K562 (cell line): Measurements from ENCODE around the gene CACNB2.

Experiments
- DNMT1 ChIP-seq: fragments of 450-650 bp; IDR thresholded peaks from 2 replicates; pipeline ENCODE4 v1.6.1; 2016; ENCODE audit warnings: antibody characterized with exemption, mild to moderate bottlenecking
- EZH2 ChIP-seq: IDR thresholded peaks from 2 replicates; pipeline ENCODE4 v1.6.1; 2012; ENCODE audit warnings: low read depth, mild to moderate bottlenecking, inconsistent platforms, low read length, borderline replicate concordance
- KDM4B ChIP-seq, 2 experiments: fragments of 450-650 bp in 1 of 2; sonication (generic) in 1 of 2; IDR thresholded peaks; 2 replicates each; pipeline ENCODE4 v1.6.1; 2016 to 2017; ENCODE audit warnings: borderline replicate concordance in 2 of 2, antibody characterized with exemption in 1 of 2, low read depth in 1 of 2, mild to moderate bottlenecking in 1 of 2
- MEIS2 ChIP-seq: fragments of 450-650 bp; IDR thresholded peaks from 2 replicates; pipeline ENCODE4 v1.6.1; 2014; ENCODE audit warnings: mild to moderate bottlenecking; ENCODE audit not compliant: partially characterized antibody
- NFE2L1 ChIP-seq: fragments of 450-650 bp; IDR thresholded peaks from 2 replicates; pipeline ENCODE4 v1.6.1; 2016; ENCODE audit warnings: missing genetic modification characterization, low read depth, mild to moderate bottlenecking, missing compliant biosample characterization, moderate library complexity, borderline replicate concordance
- TCF7 ChIP-seq: sonication (generic); IDR thresholded peaks from 2 replicates; pipeline ENCODE4 v1.6.1; 2016; ENCODE audit warnings: antibody characterized with exemption, borderline replicate concordance
- ZFP36 ChIP-seq: fragments of 150-350 bp; IDR thresholded peaks from 2 replicates; pipeline ENCODE4 v1.6.1; 2018; ENCODE audit warnings: low read length, low read depth; ENCODE audit not compliant: partially characterized antibody

DNA sequence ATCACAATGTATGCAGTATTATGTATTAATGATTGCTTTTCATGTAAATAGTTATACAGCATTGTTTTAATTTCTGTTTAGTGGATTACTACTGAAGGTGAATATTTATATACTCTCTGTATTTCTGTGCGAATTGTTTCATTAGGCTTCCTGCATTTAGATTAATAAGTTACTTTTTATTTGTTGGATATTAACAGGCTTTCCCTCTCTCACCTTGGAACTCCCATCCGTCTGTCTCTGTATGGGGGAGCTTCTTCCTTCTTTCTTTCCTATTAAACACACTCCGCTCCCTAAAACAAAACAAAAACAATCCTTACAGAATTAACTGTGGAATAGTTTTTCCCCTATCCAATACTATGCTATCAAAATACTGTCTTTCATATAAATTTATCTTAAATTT is 205.1 kb downstream of the CACNB2 start:
- TF ChIP-seq NFE2L1 (tag) (no peak), TCF7 (no peak), DNMT1 (no peak), EZH2 (no peak), KDM4B (IDR thresholded peaks at IDR 0.05; ENCODE audit: borderline replicate concordance in 2 of 2, low read depth in 1 of 2) (no peak), MEIS2 (no peak), ZFP36 (no peak)
